Retinal pigment epithelial cell (primary cell): ENCODE data around the gene SNX17.
"Not testable (repeated sequence)": the region's sequence is repeated elsewhere in the genome, so short reads cannot be mapped to it uniquely, and the experiment has no call there.

Experiments
- DNase-seq: peaks from one replicate; pipeline ENCODE4 v3.0.0-alpha.2; 2010; ENCODE audit warnings: low read depth
- H3K4me3 ChIP-seq: 2 replicates; pipeline ENCODE4 v1.5.1; 2011; ENCODE audit warnings: mild to moderate bottlenecking, low read length, control low read depth, moderate library complexity
- CTCF ChIP-seq: conservative IDR thresholded peaks from 2 replicates; pipeline ENCODE4 v1.5.1; 2011; ENCODE audit warnings: low read depth, low read length, control low read depth, inconsistent platforms

The SNX17 gene

DNA sequence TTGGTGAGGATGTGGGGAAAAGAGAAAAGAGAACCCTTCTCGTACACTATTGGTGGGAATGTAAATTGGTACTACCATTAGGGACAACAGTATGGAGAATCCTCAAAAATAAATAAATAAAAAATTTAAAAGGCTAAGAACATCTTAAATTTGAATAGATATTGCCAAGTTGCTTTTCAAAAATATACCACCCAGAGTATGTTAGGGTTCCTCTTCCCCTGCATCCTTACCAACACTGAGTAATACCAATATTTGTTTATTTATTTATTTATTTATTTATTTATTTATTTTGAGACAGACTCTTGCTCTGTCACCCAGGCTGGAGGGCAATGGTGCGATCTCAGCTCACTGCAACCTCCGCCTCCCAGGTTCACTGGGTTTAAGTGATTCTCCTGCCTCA, 52.5 kb downstream of the SNX17 start:
- no peak overlapping the region for H3K4me3 ChIP-seq
- no peak for DNase-seq
- TF ChIP-seq CTCF, result no peak

GRCh38 chr2:27425039-27425438, 54.6 kb downstream of the SNX17 start:
- DNase-seq, H3K4me3 ChIP-seq: not testable (repeated sequence)
